Measurements from ENCODE around the gene KLHL22.
"Not testable (repeated sequence)": the region's sequence is repeated elsewhere in the genome, so short reads cannot be mapped to it uniquely, and the experiment has no call there.

Gene KLHL22

DNA sequence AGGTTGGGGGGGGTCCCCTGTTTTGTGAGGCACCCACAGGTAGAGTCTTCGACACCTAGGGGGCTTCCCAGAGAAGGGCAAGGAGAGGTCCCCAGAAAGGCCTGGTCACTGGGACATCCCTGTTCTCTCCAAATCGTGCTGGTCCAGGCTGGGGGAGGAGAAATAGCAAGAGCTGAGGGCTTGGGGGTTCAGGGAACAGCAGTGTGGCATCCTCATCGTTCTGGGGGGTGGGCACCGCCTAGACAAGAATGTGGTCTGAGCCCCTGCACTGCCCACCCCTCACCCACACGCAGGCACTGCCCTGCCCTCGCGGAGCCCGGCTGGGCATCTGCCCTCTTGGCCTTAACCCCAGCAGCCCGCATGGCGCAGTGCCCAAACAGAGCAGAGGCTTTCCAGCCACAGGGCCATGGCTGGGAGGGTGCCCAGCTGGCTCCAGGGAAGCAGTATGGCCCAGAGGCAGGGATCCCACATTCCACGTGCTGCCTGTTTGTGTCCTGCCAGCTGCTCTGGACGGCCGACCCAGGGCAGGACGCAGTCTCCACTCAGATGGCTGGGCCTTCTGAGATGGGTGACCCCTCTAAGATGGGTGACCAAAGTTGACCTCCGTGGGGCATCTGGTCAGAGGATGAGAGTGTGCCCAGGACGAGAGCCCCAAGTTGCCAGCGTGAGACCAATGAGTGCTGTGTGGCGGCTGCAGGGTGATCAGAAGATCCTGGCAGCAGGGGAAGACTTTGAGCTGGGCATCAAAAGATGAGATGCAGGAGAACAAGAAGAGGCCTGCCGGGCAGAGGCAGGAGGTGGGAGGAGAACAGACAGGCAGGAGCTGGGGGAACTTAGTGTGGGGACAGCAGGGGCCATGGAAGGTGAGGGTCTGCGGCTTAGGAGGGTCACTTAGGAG, 72.3 kb downstream of the KLHL22 start:
- peak in 56 of 58 donors; percentile 14 to 95 (median 81) for DNase-seq

DNA sequence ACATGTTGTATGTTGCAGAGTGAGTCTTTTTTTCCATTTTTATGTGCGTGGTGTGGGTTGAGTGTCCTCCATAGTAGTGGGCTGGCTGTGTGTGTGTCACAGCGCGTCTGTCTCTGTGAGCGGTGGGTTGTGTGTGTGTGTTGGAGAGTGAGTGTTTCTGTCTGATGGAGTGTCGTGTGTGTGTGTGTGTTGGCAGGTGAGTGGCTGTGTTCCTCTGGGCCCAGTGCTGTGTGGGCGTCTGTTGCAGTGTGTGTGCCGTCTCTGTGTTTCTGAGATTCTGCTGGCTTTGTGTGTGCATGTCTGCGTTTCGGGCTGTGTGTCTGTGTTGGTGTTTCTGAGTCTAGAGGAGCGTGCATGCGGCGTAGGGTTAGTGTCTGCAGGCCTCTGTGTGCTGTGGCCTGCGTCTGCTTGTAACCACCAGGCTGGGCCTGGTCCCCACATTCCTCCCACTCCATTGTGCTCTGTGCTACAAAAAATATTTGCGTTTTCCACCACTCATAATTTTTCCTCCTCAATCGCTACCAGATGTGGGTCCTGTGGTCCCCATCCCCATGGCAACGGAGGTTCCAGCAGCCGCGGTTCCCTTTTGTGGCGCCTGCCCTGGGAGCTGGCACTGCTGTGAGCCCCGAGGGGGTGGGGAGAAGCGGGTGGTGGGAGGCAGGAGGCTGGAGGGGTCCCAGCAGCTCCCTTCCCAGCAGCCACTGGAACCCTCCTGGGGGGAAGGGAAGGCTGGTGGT, 73.2 kb downstream of the KLHL22 start:
- DNase-seq = peak in 8 of 58 donors; percentile 21 to 51 (median 28)

DNA sequence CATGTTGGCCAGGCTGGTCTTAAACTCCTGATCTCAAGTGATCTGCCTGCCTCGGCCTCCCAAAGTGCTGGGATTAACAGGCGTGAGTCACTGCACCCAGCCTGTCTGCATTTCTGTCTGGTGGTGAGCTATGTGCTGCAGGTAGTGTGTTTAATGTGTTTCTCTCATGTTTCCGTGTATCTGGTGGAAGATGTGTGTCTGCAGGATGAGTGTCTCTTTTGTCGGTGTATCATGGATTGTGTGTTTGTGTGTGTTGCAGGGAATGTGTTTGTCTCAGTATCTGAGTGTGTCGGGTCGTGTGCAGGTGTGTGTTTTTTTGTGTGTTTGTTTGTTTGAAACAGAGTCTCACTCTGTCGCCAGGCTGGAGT, 74.1 kb downstream of the KLHL22 start:
- no peak for DNase-seq

DNA sequence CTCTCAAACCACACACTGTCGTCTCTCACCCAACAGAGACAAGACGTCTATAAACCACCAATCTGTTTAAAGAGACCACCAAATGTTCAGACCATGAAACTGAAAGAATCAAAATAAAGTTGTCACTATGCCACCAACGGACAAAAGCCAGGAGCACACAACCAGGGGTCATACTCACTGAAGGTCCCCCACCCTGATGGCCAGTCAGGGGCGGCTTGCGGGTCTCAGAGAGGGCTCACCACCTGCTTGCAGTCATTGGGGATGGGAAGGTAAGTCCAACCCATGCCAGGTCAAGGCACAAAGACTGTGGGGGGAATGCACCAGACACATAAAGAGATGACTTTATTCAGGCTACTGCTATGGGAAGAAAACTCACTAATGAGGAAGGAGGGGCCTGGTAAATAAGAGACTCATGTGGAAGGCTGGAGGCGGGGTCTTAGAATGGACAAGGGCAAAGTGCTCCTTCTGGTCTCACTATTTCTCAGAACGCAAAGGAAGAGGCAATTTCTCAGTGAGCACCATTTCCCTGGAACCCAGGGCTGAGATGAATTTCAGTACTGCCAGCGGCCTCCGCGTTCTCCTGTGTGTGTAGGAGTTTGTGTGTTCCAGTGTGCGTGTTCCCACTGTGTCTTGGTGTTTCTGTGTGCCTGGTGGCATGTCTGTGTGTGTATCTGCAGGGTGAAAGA, 75.3 kb downstream of the KLHL22 start:
- DNase-seq = no peak

DNA sequence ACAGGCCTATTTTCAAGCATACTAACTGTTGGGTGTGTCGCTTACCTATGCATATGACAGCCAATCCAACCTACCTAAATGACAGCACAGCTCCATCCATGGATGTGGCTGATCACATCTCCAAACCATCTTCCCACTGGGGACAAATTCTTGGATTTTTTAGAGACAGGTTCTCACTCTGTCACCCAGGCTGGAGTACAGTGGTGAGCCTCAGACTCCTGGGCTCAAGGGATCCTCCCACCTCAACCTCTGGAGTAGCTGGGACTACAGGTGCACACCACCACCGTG, 76.0 kb downstream of the KLHL22 start:
- DNase-seq = no peak

DNA sequence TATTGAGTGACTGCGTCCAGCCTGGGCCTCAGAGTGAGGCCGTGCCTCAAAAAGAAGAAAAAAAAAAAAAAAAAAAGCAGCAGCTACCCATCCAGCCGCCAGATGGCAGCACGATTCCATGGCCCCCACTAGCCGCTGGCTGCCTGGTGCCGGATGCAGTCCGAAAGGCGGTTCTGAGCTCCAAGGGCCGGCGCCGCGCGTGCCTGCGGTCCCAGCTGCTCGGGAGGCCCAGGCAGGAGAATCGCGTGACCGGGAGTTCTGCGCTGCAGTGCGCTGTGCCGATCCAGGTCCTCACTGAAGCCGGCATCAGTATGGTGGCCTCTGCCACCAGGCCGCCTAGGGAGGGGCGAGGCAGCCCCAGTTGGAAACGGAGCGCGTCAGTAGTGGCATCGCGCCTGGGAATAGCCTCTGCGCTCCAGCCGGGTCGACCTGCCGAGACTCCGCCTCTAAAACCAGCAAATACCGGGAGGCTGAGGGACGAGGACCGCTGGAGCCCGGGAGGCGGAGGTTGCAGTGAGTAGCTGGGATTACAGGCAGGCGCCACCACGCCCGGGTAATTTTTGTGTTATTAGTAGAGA, 77.3 kb downstream of the KLHL22 start:
- peak in 56 of 58 donors; percentile 23 to 81 (median 66) for DNase-seq

DNA sequence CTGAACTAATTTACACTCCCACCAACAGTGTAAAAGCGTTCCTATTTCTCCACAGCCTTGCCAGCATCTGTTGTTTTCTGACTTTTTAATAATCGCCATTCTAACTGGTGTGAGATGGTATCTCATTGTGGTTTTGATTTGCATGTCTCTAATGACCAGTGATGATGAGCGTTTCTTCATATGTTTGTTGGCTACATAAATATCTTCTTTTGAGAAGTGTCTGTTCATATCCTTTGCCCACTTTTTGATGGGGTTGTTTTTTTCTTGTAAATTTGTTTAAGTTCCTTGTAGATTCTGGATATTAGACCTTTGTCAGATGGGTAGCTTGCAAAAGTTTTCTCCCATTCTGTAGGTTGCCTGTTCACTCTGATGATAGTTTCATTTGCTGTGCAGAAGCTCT, 79.9 kb downstream of the KLHL22 start:
- DNase-seq = not testable (repeated sequence)

DNA sequence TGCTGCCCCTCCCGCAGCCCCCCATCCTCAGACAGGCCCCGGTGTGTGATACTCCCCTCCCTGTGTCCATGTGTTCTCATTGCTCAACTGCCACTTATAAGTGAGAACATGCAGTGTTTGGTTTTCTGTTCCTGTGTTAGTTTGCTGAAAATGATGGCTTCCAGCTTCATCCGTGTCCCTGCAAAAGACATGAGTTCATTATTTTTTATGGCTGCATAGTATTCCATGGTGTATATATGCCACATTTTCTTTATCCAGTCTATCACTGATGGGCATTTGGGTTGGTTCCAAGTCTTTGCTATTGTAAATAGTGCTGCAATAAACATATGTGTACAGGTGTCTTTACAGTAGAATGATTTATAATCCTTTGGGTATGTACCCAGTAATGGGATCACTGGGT, 80.4 kb downstream of the KLHL22 start:
- DNase-seq = not testable (repeated sequence)

DNA sequence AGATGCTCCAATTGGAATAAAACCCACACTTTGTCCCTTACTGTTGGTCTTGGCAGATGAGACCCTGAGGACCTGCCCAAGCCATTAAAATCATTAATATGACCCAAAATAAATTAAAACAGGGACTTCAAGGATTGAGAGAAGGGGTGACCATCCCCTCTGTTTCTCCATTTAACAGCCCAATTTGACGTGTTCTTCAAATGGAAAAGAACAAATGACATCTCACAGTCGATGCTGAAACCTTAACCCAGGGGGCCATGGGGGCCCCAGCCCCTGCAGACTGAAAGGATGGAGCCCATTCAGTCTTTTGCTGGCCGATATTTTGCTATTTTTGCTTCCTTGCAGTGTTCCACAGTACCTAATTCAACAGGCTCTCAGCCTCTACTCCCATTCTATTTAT, 81.1 kb downstream of the KLHL22 start:
- no peak for DNase-seq

DNA sequence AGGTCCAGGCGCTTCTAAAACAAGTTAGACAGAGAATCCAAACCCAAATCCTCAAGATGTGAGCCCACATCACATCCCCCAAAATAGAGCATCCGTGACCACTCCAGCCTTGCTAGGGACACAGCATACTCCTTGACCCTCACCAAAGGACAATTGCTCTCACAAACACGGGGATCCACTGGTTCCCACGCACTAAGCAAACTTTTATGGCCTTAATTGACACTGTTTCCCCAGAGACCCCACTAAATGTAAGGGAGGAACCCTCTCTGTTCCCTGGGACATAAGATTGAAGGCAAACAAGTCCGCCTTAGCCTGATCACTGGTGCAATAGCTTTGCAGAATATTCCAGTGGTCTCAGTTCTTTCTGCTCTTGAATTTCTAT, 81.5 kb downstream of the KLHL22 start:
- DNase-seq = no peak

DNA sequence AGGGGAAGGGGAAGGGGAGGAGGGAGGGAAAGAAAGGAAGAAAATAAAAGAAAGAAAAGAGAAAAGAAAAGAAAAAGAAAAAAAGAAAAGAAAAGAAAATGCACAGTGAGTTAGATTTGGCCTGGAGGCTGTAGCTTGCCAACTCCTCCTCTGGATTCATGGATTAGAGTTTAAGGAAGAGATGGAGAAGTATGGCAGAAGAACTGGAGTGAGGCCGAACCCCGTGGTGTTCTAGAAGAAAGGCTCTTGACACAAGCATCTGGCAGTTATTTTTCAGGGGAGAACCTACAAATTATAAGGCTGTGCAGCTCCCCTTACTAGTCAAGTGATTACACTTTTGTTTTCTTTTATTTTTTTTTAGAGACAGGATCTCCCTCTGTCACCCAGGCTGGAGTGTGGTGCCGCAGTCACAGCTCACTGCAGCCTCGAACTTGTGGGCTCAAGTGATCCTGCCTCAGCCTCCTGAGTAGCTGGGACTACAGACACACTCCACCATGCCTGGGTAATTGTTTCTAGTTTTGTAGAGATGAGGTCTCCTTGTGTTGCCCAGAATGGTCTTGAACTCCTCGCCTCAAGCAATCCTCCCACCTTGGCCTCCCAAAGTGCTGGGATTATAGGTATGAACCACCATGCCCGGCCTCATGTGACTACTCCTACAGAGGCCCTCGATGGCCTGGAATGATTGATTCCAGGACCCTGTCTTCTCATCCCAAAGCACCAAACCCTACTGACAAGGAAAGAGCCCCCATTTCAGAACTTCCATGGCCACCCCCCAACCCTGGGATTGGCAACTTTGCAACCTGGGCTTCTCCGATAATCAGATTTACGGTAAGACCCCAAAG, 82.2 kb downstream of the KLHL22 start:
- DNase-seq = no peak

DNA sequence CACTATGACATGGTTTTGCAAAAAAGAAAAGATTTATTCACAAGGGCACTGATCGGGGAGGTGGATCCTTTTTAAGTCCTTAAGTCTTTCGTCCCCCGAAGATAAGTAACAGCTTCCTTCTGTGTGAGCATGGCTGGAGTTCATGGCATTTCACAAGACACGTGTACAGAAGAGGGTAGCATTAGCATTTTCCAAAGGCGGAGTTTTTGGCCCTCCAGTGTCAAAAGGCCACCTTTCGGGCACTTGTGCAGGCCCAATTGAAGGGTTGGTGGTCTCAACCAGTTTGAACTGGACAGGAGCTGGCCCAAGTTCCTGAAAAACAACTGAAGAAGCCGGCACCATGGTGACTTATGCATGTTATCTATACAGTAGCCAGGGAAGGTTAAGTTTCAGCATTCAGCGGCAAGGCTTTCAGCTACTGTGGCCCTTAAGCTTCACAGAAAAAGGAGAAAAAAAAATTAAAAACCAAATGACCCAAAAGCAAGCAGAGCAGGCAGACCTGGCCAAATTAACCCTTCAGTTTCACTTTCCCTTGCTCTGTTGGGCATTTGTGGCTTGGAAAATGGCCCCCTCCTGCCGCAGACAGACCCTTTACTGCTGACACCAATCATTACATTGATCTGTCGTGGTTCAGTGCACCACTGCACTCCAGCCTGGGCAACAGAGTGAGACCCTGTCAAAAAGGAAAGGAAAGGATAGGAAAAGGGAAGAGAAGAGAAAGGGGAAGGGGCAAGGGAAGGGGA, 83.0 kb downstream of the KLHL22 start:
- DNase-seq = no peak

DNA sequence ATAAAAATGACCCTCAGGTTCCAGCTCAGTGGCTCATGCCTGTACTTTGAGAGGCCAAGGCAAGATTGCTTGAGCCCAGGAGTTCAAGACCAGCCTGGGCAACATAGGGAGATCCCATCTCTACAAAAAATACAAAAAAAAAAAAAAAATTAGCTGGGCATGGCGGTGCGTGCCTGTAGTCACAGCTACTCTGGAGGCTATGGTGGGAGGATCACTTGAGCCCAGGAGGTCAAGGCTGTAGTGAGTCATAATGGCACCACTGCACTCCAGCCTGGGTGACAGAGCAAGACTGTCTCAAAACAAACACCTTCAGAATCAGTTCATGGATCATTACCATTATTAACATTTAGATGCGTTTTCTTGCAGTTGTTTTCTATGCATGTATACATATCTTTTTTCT, 86.2 kb downstream of the KLHL22 start:
- DNase-seq = not testable (repeated sequence)

DNA sequence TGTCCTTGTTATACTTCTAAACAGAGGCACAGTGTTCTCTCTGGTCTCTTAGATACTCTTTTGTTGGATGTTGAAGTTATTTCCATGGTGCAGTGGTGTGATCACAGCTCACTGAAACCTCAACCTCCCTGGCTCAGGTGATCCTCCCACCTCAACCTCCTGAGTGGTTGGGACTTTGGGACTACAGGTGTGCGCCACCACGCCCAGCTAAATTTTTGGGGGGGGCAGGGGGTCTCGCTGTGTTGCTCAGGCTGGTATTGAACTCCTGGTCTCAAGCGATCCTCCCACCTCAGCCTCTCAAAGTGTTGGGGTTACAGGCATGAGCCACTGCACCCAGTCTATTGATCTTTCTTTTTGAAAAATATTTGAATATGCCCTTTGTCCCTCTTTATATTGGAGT, 86.7 kb downstream of the KLHL22 start:
- DNase-seq = no peak

DNA sequence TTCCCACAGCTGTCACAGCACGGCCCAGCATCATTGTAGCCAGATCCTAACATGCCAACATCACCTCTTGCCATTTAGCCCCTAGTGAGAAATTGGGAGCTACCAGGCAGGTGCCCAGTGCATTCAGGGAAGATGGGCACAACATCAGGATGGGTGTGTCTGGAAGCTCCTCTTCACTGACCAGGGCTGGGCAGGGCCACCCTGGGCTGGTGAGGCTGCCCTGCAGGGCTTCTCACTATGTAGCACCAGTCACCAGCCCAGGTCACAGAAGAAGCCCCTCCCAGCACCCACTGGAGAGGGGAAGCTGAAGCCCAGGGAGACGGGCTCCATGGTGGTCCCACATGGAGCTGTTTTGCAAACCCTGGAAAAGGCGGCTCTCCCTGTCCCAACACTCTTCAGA, 87.8 kb downstream of the KLHL22 start:
- DNase-seq = no peak

DNA sequence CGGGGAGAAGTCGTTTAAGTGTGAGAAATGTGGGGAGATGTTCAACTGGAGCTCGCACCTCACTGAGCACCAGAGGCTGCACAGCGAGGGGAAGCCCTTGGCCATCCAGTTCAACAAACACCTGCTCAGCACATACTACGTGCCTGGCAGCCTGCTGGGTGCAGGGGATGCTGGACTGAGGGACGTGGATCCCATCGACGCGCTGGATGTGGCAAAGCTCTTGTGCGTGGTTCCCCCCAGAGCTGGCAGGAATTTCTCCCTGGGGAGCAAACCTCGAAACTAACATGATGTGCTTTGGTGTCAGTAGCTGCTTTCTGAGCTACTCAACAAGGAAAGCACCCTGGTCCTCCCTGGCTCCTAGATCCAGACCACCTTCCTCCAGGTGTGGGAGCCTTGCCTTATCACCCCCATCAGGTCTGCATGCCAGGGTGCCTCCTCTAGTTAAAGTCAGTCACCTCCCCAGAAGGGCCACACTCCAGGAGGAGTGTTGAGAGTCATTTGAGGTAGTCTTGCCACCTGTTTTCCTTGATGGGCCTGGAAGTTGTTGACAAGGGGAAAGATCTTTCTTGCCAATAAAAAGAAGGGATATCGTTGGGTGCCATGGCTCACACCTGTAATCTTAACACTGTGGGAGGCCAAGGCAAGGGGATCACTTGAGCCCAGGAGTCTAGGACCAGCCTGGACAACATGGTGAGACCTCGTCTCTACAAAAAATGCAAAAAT, 88.7 kb downstream of the KLHL22 start:
- no peak for DNase-seq

DNA sequence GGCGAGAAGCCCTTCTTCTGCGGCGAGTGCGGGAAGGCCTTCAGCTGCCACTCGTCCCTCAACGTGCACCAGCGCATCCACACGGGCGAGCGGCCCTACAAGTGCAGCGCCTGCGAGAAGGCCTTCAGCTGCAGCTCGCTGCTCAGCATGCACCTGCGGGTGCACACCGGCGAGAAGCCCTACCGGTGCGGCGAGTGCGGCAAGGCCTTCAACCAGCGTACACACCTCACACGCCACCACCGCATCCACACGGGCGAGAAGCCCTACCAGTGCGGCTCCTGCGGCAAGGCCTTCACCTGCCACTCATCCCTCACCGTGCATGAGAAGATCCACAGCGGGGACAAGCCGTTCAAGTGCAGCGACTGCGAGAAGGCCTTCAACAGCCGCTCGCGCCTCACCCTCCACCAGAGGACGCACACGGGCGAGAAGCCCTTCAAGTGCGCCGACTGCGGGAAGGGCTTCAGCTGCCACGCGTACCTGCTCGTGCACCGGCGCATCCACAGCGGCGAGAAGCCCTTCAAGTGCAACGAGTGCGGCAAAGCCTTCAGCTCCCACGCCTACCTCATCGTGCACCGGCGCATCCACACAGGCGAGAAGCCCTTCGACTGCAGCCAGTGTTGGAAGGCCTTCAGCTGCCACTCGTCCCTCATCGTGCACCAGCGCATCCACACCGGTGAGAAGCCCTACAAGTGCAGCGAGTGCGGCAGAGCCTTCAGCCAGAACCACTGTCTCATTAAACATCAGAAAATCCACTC, 89.5 kb downstream of the KLHL22 start:
- DNase-seq = no peak

DNA sequence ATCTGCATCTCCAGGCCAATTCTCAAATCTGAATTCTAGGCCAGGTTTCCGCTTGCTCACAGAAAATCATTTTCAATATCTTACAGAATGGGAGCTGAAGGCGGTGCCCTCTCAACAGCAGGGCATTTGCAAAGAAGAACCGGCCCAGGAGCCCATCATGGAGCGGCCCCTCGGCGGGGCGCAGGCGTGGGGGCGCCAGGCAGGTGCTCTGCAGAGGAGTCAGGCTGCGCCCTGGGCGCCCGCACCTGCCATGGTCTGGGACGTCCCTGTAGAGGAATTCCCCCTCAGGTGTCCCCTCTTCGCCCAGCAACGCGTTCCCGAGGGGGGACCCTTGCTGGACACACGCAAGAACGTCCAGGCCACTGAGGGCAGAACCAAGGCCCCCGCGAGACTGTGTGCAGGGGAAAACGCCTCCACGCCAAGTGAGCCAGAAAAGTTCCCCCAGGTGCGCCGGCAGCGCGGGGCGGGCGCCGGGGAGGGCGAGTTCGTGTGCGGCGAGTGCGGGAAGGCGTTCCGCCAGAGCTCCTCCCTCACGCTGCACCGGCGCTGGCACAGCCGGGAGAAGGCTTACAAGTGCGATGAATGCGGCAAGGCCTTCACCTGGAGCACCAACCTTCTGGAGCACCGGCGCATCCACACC, 90.2 kb downstream of the KLHL22 start:
- DNase-seq = no peak

Data from anterior cingulate cortex (tissue), 58 donors.